IPS-18c (cell line): ENCODE data around the gene STARD5.

Experiments
- H3K4me3 ChIP-seq: 2 replicates; pipeline ENCODE4 v1.7.0; 2013; ENCODE audit warnings: low read depth, mild to moderate bottlenecking, low read length, moderate library complexity; ENCODE audit not compliant: insufficient read depth
- H3K9me3 ChIP-seq: one replicate; pipeline ENCODE4 v1.6.1; 2013; ENCODE audit warnings: mild to moderate bottlenecking, low read length, moderate library complexity; ENCODE audit not compliant: control insufficient read depth, insufficient read depth

STARD5 gene

DNA sequence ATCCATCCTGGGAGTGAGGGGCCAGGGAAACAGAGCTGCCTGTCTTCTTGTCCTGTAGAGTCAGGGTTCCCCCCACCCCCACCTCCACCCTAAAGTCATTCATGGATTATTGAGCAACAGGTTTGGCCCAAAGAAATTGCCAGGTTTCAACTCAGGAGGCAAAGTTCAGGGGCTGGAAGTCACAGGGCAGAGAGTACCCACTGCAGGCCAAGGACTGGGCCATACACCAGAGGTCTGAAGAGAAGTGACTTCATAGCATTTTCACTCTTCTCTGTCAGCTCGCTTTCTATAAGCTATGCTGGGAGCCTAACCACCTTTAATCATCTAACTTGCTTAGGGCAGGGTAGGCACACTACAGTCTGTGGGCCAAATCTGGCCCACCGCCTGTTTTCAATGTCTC lies 50.1 kb downstream of the STARD5 start:
- H3K4me3 ChIP-seq = no peak overlapping the region
- H3K9me3 ChIP-seq = no peaks in the 10 kb centered on the region

DNA sequence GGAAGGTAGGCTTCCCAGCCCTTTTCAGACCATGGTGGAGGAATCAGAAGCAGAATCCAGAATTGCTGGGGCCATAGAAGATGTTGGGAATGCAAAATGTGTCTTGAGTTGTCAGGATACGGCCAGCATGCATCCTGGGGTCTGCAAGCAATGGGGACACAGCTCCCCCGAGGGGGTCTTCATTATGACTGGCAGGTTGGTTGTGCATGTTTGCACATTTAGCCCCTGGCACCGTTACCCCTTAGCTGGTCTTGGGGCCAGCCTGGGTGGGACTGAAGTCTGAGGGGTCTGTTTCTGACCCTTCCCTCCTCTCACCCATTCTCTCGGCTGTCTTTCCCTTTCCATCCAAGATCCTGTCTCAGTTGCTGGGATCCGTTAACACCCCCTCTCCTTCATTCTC lies 50.7 kb downstream of the STARD5 start:
- no peaks in the 10 kb centered on the region for H3K9me3 ChIP-seq
- no peak overlapping the region for H3K4me3 ChIP-seq

GRCh38 chr15:81271761-81272644 lies 51.9 kb downstream of the STARD5 start:
- no peaks in the 10 kb centered on the region for H3K9me3 ChIP-seq
- no peak overlapping the region for H3K4me3 ChIP-seq

GRCh38 chr15:81270781-81271491 lies 53.0 kb downstream of the STARD5 start:
- Histone ChIP-seq H3K4me3 (no peak overlapping the region), H3K9me3 (no peaks in the 10 kb centered on the region)

GRCh38 chr15:81270188-81270587 lies 53.8 kb downstream of the STARD5 start:
- H3K9me3 ChIP-seq = no peaks in the 10 kb centered on the region
- no peak overlapping the region for H3K4me3 ChIP-seq

DNA sequence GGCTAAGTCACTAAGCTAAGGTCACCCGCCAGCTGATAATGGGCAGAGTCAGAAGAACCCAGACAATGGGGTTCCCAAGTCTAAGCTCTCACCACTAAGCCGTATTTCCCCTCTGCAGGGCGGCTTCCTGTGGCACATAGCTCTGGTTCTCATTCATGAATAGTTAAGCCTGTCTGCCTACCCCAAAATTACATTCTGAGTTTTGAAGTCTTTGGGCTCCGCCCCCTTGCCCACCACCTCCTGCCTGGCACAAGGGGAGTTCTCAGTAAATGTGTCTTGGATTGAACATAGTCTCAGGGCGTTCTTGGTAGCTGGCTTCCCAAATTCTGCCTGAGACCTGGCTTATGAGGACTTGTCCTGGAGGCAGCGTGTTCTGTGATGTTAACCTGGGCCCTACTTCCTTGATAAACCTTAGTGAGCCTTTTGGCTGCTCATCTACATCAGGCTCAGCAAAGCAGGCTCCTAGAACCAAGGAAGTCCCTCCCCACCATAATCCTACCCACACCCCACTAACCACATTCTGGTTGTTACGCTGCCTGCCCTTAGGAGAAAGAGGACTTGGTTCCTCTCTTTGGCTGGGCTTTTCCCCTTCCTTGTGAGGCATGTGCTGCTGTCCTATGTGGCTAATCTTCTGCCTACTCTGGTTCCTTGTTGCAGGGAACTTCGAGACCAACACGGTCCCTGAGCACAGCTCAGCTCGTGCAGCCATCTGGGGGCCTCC lies 54.9 kb downstream of the STARD5 start:
- no peak overlapping the region for H3K4me3 ChIP-seq
- no peaks in the 10 kb centered on the region for H3K9me3 ChIP-seq

DNA sequence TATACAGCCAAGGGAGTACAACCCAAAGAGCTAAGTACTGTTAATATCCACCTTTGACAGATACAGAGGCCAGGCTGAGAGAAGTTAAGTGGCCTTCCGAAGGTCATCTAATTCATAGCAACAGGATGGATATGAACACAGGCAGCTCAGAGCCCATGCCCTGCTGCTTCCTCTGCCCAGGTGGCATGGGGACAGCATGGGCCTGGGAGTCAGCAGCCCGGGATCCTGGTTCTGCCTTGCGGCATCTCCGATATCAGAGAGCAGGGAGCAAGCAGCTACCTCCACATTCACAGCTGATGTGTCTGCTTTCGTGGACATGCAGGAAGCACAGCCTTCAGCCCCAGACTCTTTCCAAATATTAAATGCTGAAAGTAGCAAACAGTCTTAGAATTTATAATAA lies 55.6 kb downstream of the STARD5 start:
- H3K4me3 ChIP-seq = no peak overlapping the region

GRCh38 chr15:81265944-81266775 lies 57.8 kb downstream of the STARD5 start:
- Histone ChIP-seq H3K4me3 (no peak overlapping the region), H3K9me3 (no peaks in the 10 kb centered on the region)

More for the DNA sequence above, 55.6 kb downstream of the STARD5 start:
- H3K9me3 ChIP-seq = no peaks in the 10 kb centered on the region

DNA sequence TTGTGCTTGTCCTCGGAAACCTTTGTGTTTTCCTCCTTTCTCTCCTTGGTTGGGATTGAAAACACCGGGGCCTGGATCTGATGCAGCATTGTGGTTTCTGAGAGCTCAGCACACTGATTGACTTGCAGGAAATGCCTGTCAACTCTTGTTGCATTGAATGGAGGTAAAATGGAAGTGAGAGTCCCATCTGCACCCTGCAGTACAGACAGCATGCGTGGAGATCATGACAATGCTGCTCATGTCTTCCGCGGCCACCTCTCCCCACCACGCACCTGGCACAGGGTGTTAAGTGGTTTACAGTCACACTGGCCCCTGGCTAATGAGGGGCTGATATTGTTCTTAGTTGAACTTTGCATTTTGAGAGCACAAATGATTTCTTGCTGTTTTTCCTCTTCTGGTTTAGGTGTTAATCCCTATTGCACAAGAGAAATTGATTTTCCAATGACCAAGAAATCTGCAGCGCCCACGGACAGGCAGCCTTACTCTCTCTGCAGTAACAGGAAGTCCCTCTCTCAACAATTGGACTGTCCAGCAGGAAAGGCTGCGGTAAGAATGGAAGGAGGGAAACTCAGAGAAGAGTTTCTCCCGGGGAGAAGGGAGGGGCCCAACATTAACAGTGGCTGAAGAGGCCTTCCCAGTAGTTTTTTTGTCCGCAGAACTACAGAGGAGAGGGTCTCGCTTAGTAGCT lies 58.5 kb downstream of the STARD5 start:
- H3K9me3 ChIP-seq = no peaks in the 10 kb centered on the region
- H3K4me3 ChIP-seq = no peak overlapping the region

GRCh38 chr15:81264072-81264857 lies 59.7 kb downstream of the STARD5 start:
- no peaks in the 10 kb centered on the region for H3K9me3 ChIP-seq

GRCh38 chr15:81263477-81263876 lies 60.5 kb downstream of the STARD5 start:
- Histone ChIP-seq H3K4me3 (no peak overlapping the region), H3K9me3 (no peaks in the 10 kb centered on the region)

More at GRCh38 chr15:81264072-81264857, 59.7 kb downstream of the STARD5 start:
- no peak overlapping the region for H3K4me3 ChIP-seq

- no peaks in the 10 kb centered on the region for H3K9me3 ChIP-seq
- H3K4me3 ChIP-seq = no peak overlapping the region
Measured at GRCh38 chr15:81261172-81261811, 62.6 kb downstream of the STARD5 start.

DNA sequence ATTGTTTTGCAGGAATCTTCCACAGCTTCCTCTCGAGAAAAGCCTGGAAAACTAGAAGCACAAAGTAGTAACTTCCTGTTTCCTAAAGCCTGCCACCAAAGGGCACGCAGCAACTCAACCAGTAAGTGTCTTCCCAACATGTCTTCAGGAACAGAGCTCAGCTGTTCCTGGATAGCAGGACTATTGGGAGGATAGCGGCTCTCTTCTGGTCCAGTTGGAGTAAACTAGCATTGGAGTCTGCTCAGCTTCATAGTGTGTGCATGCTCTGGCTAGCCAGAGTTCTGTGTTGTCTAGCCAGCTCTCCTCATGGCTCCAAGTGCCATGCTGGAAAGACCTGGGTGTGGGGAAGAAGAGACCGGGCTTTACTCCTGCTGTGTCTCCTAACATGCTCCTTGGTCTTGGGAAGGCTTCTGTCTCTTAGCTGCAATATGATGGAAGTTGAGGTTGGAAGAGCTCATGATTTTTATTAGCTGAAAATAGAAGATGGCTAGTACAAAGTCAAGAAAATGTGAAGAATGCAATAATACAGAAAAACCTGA lies 64.1 kb downstream of the STARD5 start:
- no peak overlapping the region for H3K4me3 ChIP-seq
- no peaks in the 10 kb centered on the region for H3K9me3 ChIP-seq
